ENCODE measurements around the gene CDH9. TPM values are rescaled to one million over a fixed set of nuclear protein-coding genes. Genes with fewer than 3 reads are reported as not detected.

The CDH9 gene
- total RNA-seq, 4 donors from 2014 or later: not detected

DNA sequence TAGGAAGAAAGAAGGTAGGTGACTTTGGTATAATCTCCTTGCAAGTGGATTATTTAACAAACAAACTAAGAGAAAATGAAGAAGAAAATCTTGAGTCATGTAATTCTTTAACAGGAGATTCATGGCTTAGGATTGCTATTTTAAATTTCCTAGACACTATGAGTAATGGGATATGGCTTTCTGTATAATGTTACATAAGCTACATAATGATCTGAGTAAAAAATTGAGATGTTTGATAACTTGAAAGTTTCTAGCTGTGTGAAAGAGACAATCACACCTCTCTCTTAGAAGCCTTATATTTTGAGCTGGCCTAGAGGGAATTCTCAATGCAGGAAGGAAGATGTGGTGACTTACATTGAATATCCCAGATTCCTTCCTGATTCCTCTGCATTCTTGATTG is 92.5 kb downstream of the CDH9 start:
- Histone ChIP-seq H3K4me3 (no peak overlapping the region), H3K4me1 (no peaks in the 10 kb centered on the region), H3K27me3 (no peaks in the 10 kb centered on the region), H3K36me3 (no peaks in the 10 kb centered on the region), H3K9me3 (no peaks in the 10 kb centered on the region), H3K27ac (no peak overlapping the region)
- no peak for DNase-seq (ENCODE audit: low spot score in 2 of 2)
- TF ChIP-seq, protein P1, sequence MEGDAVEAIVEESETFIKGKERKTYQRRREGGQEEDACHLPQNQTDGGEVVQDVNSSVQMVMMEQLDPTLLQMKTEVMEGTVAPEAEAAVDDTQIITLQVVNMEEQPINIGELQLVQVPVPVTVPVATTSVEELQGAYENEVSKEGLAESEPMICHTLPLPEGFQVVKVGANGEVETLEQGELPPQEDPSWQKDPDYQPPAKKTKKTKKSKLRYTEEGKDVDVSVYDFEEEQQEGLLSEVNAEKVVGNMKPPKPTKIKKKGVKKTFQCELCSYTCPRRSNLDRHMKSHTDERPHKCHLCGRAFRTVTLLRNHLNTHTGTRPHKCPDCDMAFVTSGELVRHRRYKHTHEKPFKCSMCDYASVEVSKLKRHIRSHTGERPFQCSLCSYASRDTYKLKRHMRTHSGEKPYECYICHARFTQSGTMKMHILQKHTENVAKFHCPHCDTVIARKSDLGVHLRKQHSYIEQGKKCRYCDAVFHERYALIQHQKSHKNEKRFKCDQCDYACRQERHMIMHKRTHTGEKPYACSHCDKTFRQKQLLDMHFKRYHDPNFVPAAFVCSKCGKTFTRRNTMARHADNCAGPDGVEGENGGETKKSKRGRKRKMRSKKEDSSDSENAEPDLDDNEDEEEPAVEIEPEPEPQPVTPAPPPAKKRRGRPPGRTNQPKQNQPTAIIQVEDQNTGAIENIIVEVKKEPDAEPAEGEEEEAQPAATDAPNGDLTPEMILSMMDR (IDR thresholded peaks at IDR 0.05): no peak
- no peak for TF ChIP-seq POLR2A (IDR thresholded peaks at IDR 0.05)
- no peak for TF ChIP-seq EP300 (IDR thresholded peaks at IDR 0.05)

DNA sequence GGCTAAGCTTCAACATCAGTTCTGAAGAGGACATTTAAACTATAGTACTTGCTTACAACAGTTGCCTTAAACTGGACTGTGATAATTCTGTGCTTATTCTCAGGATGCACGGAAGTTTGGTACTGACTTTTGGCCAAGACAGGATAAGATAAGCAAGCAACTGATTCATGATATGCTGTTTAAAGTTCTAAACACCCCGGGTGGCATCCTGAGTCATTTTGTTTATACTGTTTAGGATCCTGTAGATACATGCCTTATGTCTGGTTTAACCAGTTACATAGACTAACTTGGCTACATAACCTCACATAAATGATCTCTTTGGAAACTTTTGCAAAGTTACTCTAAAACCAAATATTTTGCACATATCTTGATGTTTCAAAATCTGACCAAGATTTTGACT is 95.9 kb downstream of the CDH9 start:
- no peaks in the 10 kb centered on the region for H3K36me3 ChIP-seq
- H3K4me1 ChIP-seq: no peaks in the 10 kb centered on the region
- no peaks in the 10 kb centered on the region for H3K9me3 ChIP-seq
- TF ChIP-seq POLR2A (IDR thresholded peaks at IDR 0.05) (no peak), EP300 (IDR thresholded peaks at IDR 0.05) (no peak)
- TF ChIP-seq, protein P1 (IDR thresholded peaks at IDR 0.05): no peak
- H3K4me3 ChIP-seq: no peak overlapping the region
- no peak overlapping the region for H3K27ac ChIP-seq
- no peaks in the 10 kb centered on the region for H3K27me3 ChIP-seq
- 67 to 72% methylated on average over 2 of the region's 2 CpGs for WGBS, 2 donors
- DNase-seq (ENCODE audit: low spot score in 2 of 2): no peak

DNA sequence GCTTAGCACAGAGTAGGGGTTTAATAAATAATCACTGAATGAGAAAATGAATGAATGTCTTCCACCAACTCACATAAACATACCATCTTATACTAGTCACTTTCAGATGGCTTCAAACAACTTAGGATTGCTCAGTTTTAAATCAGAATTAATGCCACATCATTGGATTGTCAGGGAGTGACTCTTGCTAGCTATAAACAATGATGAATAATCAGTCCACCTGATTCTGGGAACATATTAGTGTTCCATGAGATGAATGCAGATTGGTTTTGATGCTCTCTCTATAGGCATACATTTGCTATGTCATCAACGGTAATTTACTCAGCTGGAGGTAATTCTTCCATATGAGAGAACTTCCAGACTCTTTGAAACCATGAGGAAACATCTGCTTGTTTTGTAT is 97.4 kb downstream of the CDH9 start:
- no peaks in the 10 kb centered on the region for H3K9me3 ChIP-seq
- DNase-seq (ENCODE audit: low spot score in 2 of 2): no peak

DNA sequence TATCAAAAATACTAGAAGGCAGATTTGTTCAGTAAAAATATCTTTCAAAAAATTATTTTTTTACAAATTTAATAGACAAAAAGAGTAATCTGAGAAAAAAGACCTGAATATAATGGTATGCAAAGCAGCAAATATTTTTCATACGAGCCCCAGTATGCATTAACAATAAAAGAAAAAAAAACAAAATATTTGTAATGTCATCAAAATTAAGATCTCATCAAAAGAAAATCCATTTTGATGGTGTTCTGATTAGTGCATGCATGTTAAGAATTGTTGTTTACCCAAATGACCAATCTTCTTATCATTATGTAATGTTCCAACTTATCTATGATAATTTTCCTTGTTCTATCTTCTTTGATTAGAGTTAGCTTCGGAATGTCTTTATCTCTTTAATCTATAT is 106.1 kb downstream of the CDH9 start:
- Histone ChIP-seq H3K27ac (no peak overlapping the region), H3K4me3 (no peak overlapping the region), H3K36me3 (no peaks in the 10 kb centered on the region), H3K9me3 (peaks cover 0 to under 1% (median 0%) of the 10 kb centered on the region in 4 donors), H3K27me3 (no peaks in the 10 kb centered on the region), H3K4me1 (no peaks in the 10 kb centered on the region)
- no peak for TF ChIP-seq POLR2A (IDR thresholded peaks at IDR 0.05)
- TF ChIP-seq, protein P1 (IDR thresholded peaks at IDR 0.05): no peak
- TF ChIP-seq EP300 (IDR thresholded peaks at IDR 0.05): no peak
- DNase-seq (ENCODE audit: low spot score in 2 of 2): no peak
- WGBS, 2 donors: 68% methylated on average over 2 of the region's 2 CpGs

More for the DNA sequence above, 97.4 kb downstream of the CDH9 start:
- Histone ChIP-seq H3K27me3 (no peaks in the 10 kb centered on the region), H3K27ac (no peak overlapping the region), H3K4me1 (no peaks in the 10 kb centered on the region), H3K4me3 (no peak overlapping the region), H3K36me3 (no peaks in the 10 kb centered on the region)
- TF ChIP-seq EP300 (IDR thresholded peaks at IDR 0.05) (no peak), POLR2A (IDR thresholded peaks at IDR 0.05) (no peak)
- TF ChIP-seq, protein P1 (IDR thresholded peaks at IDR 0.05): no peak
- WGBS, 2 donors: 67 to 81% methylated on average over 1 of the region's 1 CpG

DNA sequence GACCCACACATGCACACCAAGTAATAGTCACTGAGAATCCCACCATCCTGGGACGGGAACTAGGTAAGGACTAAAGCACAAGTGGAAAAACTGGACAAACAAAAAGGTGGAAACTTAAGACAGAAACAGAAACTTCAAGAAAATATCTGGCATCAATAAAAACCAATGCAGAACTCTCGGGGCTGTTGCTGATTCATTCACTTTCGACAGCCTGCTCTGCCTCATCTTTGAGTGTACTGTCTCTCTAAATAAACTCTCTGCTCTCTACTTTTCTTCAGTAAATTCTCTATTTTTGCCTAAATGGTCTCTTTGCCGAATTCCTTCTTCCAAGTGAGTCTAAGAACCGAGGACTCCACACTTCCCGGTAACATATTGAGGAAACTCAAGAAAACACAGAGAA is 116.9 kb downstream of the CDH9 start:
- 87 to 90% methylated on average over 6 of the region's 6 CpGs for WGBS, 2 donors
- DNase-seq (ENCODE audit: low spot score in 2 of 2): no peak
- Histone ChIP-seq H3K9me3 (peaks cover 0 to 4% (median 0%) of the 10 kb centered on the region in 4 donors), H3K27me3 (no peaks in the 10 kb centered on the region), H3K4me3 (no peak overlapping the region), H3K4me1 (no peaks in the 10 kb centered on the region), H3K36me3 (no peaks in the 10 kb centered on the region), H3K27ac (no peak overlapping the region)
- TF ChIP-seq POLR2A (IDR thresholded peaks at IDR 0.05): no peak

DNA sequence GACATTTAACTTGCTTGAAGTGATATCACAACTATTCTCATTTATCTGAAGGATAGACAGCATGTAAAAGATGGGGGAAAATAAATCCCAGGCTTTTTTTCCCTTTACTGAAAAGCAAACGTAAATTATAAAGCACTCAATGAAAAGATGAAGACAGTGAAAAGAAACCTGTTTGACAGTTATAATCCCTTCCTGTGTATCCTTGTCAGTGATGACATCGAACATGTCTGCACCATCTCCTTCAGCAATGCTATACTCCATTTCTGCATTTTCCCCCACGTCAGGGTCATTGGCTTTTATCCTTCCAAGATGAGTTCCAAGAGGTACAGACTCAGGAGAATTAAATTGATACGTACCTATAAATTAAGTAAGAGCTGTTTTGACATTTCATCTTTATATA is 134.9 kb downstream of the CDH9 start:
- Histone ChIP-seq H3K27ac (no peak overlapping the region), H3K36me3 (no peaks in the 10 kb centered on the region), H3K4me3 (no peak overlapping the region), H3K9me3 (no peaks in the 10 kb centered on the region), H3K27me3 (no peaks in the 10 kb centered on the region), H3K4me1 (no peaks in the 10 kb centered on the region)
- WGBS, 2 donors: 80 to 86% methylated on average over 4 of the region's 4 CpGs
- DNase-seq (ENCODE audit: low spot score in 2 of 2): no peak
- TF ChIP-seq, protein P1 (IDR thresholded peaks at IDR 0.05): no peak
- TF ChIP-seq POLR2A (IDR thresholded peaks at IDR 0.05) (no peak), EP300 (IDR thresholded peaks at IDR 0.05) (no peak)

All from tibial nerve (tissue), 4 donors.